HG03469 (cell line): Measurements from ENCODE around the gene DIP2C.
A peak's percentile ranks its signal among the peaks of the same experiment; 100 is the strongest.
"Not testable (repeated sequence)": the region's sequence is repeated elsewhere in the genome, so short reads cannot be mapped to it uniquely, and the experiment has no call there.

ENCODE experiments used
- ATAC-seq: cut with Tn5 transposase; IDR thresholded peaks from one replicate; pipeline ENCODE4 v1.9.1; 2021; ENCODE audit warnings: mild to moderate bottlenecking, moderate library complexity, moderate number of reproducible peaks; ENCODE audit not compliant: unreplicated experiment

The DIP2C gene

DNA sequence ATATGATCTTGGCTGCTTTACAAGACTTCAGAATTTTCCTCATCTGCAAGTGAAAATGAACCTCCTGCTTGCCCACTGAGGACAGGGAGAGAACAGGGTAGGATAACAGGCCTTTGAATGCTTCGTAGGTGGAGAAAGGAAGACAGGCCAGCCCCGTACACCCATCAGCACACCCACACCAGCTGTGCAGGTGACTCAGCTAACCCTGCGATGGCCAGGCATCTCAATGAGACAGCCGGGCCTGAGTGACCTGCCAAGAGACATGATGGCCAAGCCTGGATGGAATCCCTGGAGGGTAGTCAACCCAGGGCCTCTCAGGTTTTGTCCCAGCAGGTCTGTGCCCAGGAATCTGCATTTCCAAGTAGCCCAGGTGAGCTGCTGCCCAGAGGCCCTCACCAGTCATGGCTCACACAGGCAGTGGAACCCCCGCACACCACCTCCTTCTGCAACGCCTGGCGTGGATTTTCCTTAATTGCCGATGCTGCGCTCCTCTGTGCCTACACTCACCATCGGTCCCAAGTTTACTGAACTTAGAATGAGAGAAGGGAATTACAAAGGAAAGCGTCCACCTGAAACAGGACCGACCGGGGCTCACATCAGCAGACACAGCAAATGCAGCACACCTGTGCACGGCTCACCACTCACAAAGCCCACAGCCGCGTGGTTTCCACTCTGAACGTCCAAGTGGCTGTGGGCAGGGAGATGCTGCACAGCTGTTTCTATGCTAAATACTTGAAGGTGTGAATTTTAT, 163.7 kb downstream of the DIP2C start:
- ATAC-seq, result no peak

GRCh38 chr10:523925-524324, 165.5 kb downstream of the DIP2C start:
- ATAC-seq, result no peak

- ATAC-seq, result no peak
Observed at GRCh38 chr10:522350-522749, 167.1 kb downstream of the DIP2C start.

- no peak for ATAC-seq
Observed at GRCh38 chr10:521261-522250, 167.9 kb downstream of the DIP2C start.

DNA sequence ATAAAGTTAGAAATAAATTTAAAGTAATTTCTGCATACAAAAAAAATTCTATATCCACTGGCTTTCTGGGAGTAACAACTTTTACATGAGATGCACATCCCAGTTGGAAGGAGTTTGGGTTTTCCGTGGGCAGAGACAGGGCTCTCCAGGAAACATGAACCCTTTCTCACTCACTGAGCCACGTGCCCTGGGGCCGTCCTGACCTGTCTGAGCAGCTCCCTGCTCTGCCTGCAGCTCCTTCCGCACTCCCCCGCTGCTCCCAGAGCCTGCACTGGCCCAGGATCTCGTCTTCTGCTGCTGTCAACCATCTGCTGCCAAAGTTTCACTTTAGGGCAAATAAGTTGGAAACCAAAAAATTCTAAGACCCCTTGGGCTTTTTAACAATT, 169.1 kb downstream of the DIP2C start:
- ATAC-seq, result no peak

- ATAC-seq, result no peak
Observed at GRCh38 chr10:519716-520401, 169.6 kb downstream of the DIP2C start.

DNA sequence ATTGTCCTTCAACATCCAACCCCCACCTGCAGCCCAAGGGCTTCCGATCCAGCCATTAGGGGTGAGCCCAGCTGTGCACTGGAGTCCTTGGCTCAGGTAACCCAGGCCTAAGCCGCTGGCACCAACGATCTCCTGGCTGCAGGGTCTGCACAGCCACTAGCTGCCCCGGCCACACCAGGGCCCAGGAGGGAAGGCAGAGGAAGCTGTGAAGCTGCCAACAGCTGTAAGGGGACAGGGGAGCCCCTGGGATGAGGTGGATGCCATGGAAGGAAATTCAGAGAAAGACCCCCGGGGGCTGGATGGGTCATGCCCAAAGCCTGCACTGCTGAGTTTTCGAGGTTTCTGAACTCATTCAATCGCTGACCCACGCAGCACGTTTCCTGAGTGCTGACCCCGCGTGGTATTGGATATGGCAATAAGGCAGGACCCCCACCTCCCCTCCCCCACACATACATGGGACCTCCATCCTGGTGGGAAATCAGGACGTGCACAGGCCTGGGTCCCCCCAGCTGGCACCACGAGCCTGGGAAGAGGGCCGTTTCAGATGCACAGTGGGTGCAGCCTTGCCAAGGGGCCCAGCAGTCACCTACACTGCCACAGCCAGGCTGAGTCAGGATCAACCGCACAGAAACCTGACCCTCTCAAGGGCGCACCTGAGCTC, 170.3 kb downstream of the DIP2C start:
- no peak for ATAC-seq

DNA sequence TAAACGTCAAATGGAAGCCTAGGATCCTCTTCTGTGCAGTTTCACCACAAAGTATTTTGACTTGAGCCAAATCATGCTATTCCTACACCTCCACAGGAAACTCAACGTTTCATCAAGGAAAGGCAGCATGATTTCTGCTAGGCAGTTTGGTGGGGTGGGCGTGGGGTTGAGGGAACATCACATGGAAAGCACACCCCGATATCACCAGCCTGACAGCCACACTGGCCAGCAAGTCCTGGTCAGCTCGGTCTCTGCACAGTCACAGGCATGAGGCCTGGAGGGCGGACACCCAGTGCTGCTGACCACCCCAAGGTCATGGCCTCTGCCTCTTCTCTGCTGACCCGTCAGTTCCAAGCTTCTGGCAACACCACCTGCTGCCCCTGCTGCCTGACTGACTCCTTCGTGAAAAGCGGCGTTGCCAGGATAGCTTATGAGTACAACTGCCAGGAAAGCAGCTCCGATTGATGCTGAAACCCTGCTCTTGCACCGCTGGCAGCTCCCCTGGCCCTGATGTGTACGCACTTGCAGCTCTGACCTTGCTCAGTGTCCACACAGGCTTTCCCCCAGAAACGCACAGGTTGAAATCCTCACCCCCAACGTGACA, 171.5 kb downstream of the DIP2C start:
- ATAC-seq, result no peak

GRCh38 chr10:517241-517830, 172.1 kb downstream of the DIP2C start:
- no peak for ATAC-seq

DNA sequence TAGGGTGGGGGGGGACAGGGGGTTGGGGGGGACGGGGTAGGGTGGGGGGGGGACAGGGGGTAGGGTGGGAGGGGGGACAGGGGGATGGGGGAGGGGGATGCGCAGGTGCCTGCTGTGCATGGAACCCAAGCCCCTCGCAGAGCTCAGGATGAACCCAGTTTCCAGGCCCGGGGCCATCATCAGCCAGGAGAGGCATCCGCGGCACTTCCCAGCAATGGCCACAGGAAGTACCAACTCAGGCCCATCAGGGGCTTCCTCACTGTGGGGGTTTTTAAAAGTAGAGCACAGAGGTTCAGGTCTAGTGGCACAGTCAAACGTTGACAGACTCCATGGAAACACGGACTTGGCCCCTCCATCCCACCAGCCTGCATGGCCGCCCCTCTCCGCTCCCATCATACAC, 172.7 kb downstream of the DIP2C start:
- no peak for ATAC-seq

GRCh38 chr10:515674-516073, 173.8 kb downstream of the DIP2C start:
- no peak for ATAC-seq

DNA sequence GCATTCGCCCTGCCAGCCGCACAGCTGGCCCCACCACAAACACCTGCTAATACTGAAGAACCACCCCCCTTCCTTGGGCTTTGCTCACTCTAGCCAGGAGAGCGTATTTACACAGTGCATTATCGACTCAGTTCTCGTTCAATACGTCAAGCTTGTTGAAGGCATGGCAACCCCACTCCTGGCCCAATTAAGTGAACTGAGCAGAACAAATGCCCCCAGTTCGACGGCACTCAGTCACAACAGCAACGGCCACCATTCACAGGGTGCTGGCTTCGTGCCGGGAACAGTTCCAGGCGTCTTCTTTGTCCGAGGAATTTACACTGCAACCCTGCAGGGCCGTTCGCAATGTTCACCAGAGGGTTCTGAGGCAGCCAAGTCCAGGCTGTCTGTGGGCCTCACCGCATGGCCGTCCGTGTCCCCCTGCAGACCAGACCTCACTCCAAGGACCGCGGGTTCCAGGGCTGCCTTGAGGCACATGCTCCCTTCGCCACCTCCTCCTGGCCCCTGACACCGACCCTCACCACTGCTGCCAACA, 175.3 kb downstream of the DIP2C start:
- ATAC-seq, result no peak

GRCh38 chr10:513393-513792, 176.1 kb downstream of the DIP2C start:
- ATAC-seq, result no peak

DNA sequence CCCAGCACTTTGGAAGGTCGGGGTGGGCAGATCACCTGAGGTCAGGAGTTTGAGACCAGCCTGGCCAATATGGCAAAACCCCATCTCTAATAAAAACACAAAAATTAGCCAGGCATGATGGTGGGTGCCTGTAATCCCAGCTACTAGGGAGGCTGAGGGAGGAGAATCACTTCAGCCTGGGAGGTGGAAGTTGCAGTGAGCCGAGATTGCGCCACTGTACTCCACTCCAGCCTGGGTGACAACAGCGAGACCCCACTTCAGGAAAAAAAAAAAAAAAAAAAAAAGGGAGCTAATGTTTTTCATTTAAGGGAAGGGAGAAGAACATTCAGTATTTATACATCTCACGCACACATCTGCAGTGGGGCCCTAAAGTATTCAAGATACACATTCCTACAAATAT, 176.8 kb downstream of the DIP2C start:
- ATAC-seq, result not testable (repeated sequence)

DNA sequence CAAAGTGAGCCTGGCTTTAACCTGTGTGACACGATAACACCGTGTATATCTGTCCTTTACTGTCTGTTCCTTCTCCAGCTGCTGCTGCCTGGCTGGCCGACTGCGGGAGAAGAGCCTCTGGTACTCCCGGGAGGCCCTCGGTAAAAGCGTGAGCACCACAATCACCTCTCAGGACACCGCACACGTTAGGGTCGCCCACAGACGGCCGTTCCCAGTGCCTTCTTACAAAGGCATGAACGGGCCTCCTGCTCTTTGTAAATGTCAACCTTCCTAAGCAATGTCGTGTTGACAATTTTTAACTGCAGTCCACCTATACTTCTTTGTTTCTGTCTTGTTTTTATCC, 177.6 kb downstream of the DIP2C start:
- no peak for ATAC-seq

DNA sequence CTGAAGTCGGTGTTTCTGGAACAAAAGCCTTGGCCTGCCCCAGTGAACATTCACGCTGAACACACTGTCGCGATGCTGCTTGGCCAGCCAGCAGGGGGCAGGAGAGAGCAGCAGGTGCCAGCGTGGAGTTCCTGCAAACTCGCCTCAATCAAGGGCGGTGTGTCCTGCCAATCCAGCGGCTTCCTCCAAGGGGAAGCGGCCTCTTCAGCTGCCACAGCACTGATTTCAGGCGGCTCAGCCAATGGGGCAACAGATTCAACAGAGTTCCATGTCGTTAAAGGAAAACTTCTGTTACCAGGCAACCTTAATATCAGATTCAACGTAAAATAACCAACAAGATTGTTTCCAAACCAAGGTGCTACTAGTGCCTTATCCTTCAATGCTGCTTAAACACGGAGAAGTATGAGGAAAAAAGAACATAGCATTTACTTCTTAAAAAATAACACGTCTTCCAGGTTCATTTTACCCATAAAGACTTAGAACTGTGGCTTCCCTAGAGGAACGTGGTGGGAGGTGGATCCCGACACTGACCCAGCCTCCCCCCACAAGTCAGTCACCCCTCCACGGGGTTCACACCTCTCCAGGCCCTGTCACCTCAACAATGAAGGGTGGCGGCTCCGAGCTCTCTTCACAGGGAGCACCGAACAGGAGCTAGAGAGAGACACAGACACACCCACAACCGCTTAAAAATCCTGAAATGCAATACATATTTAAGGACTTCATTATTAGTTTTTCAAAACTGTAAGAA, 178.2 kb downstream of the DIP2C start:
- ATAC-seq, result peak; percentile 62

DNA sequence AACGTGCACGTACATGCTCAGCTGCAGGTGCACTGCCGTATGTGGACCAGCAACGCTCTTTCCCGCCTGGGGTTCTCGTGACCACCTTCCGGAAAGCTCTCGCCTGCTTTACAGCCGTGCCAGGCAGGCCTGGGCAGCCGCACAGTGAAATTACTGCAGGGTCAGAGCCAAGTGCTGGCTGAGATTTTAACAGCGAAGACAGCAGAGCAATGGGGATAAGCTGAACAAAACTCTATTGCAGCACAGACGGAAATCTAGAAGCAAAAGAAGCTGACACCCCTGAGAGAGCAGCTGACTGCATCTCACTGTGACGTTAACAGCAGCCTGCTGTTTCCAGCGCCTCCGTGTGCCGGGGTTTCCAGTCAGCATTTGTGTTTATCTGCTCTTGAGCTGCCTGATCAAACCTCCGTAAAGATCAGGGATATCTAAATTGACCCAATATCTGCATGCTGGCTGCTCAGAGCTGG, 179.0 kb downstream of the DIP2C start:
- no peak for ATAC-seq

DNA sequence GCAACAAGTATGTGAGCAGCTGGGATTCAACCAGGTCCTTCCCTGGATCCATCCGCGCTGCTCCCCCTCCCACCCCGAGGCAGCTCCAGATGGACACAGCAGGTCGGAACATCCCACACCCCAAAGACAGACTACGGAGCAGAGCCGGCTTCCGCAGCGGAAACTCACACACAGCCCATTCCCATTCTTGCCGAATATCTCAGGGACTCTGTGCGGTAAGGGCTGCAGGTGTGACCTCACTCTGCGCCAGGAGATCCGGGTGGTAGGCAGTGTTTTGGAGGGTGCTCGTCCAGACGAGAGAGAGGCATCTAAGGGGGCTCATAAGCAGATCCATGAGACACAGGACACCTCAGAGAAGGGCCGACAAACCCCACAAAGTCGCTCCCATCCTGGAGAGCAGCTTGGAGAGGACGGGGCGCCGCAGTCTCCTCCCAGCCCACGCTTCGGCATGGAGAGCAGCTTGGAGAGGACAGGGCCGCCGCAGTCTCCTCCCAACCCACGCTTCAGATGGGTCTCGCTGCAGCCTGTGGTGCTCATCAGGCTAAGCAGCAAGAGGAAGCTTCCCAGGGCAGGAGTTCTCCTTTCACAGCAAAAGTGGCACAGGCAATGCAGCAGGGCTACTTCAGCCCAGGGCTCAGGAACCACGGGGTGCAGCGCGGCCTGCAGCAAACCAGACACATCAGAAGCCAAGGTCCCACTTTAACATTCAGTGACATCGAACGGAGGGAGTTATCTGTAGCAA, 179.9 kb downstream of the DIP2C start:
- ATAC-seq, result no peak
